Hepatocyte (in vitro differentiated cells): ENCODE data around the gene BCAS3. TPM values are rescaled to one million over a fixed set of nuclear protein-coding genes. Genes with fewer than 3 reads are reported as not detected.

Experiments
- DNase-seq: peaks from one replicate; pipeline ENCODE4 v3.0.0-alpha.2; 2016; ENCODE audit warnings: low spot score
- H2AFZ ChIP-seq: fragments of 200-600 bp; sonication (generic); 2 replicates; pipeline ENCODE4 v1.6.0; 2016; ENCODE audit warnings: antibody characterized with exemption, mild to moderate bottlenecking
- H3K27ac ChIP-seq: fragments of 200-600 bp; sonication (generic); 2 replicates; pipeline ENCODE4 v1.5.1; 2016; ENCODE audit warnings: mild to moderate bottlenecking
- H3K27me3 ChIP-seq: fragments of 200-600 bp; sonication (generic); 2 replicates; pipeline ENCODE4 v1.6.1; 2016
- H3K36me3 ChIP-seq: fragments of 200-600 bp; sonication (generic); replicated peaks from 2 replicates; pipeline ENCODE4 v1.5.1; 2016; ENCODE audit warnings: low read depth; ENCODE audit not compliant: insufficient read depth
- H3K4me1 ChIP-seq: fragments of 200-600 bp; sonication (generic); 2 replicates; pipeline ENCODE4 v1.5.1; 2016; ENCODE audit warnings: mild to moderate bottlenecking, moderate library complexity; ENCODE audit not compliant: insufficient read depth
- H3K4me2 ChIP-seq: fragments of 200-600 bp; sonication (generic); 2 replicates; pipeline ENCODE4 v1.6.0; 2016
- H3K4me3 ChIP-seq: fragments of 200-600 bp; sonication (generic); 2 replicates; pipeline ENCODE4 v1.5.1; 2016; ENCODE audit warnings: mild to moderate bottlenecking
- H3K79me2 ChIP-seq: fragments of 200-600 bp; sonication (generic); 2 replicates; pipeline ENCODE4 v1.6.0; 2017; ENCODE audit warnings: mild to moderate bottlenecking
- H3K9me2 ChIP-seq: fragments of 200-600 bp; sonication (generic); replicated peaks from 2 replicates; pipeline ENCODE4 v1.6.0; 2017; ENCODE audit warnings: mild to moderate bottlenecking; ENCODE audit not compliant: insufficient read depth
- H3K9me3 ChIP-seq: fragments of 200-600 bp; sonication (generic); 2 replicates; pipeline ENCODE4 v1.5.1; 2016; ENCODE audit warnings: low read depth, mild to moderate bottlenecking
- H4K20me1 ChIP-seq: fragments of 200-600 bp; sonication (generic); 2 replicates; pipeline ENCODE4 v1.6.0; 2016; ENCODE audit warnings: mild to moderate bottlenecking; ENCODE audit not compliant: insufficient read depth, poor library complexity, severe bottlenecking
- CTCF ChIP-seq: fragments of 200-600 bp; sonication (generic); IDR thresholded peaks from 2 replicates; pipeline ENCODE4 v1.5.1; 2016; ENCODE audit warnings: antibody characterized with exemption, mild to moderate bottlenecking; ENCODE audit not compliant: poor library complexity
- EZH2 ChIP-seq: fragments of 200-600 bp; sonication (generic); IDR thresholded peaks from 2 replicates; pipeline ENCODE4 v1.6.1; 2016; ENCODE audit warnings: antibody characterized with exemption, mild to moderate bottlenecking, borderline replicate concordance
- EZH2phosphoT487 ChIP-seq: fragments of 200-600 bp; sonication (generic); IDR thresholded peaks from one replicate; pipeline ENCODE4 v1.6.1; 2018; ENCODE audit warnings: antibody characterized with exemption, mild to moderate bottlenecking, low read depth, moderate library complexity; ENCODE audit not compliant: unreplicated experiment, severe bottlenecking
- WGBS: methylation state at CpG from one replicate; pipeline ENCODE4 v1.1.6; 2016; ENCODE audit warnings: low lambda C conversion rate; ENCODE audit errors: missing lambda C conversion rate; 5-methylcytosine and 5-hydroxymethylcytosine counted together
- polyA plus RNA-seq: library from polyadenylated mRNA; unstranded; fragments of >200 nt; fragmentation: Nextera tagmentation; extraction: Ambion mirVana; gene quantifications from 2 replicates; pipeline ENCODE4 v1.2.1, GENCODE V29; 2016
- total RNA-seq: library from RNA; depleted of rRNA; stranded (reverse); fragments of >200 nt; gene quantifications from 2 replicates; pipeline ENCODE4 v1.2.3, GENCODE V29; 2014

Gene BCAS3
- total and polyA plus RNA-seq, 2 experiments from 2014 or later = 16.5 to 58.8 TPM

DNA sequence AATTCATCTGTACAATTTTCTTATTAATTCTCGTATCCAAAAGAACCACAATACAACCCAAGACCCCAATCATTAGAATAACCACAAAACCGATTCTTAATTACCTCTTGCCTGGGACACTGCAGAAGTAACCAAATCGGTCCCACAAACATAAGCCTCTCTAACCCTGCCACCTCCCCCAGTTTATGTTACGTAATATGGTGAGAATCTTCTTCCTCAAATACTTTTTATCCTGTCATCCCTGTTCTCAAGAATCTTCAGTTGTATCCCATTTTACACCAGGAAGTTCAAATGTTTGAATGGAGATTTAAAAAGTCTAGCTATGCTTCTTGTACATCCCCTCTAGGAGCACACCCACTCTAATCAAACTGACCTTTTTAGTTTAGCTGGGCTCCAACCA, 452.7 kb downstream of the BCAS3 start:
- Histone ChIP-seq H4K20me1 (no peaks in the 10 kb centered on the region), H3K27me3 (no peaks in the 10 kb centered on the region), H3K79me2 (no peaks in the 10 kb centered on the region), H2AFZ (no peak overlapping the region), H3K9me3 (no peaks in the 10 kb centered on the region), H3K4me3 (no peak overlapping the region), H3K27ac (no peak overlapping the region), H3K4me2 (no peak overlapping the region), H3K4me1 (peaks cover 13% of the 10 kb centered on the region), H3K36me3 (no peaks in the 10 kb centered on the region), H3K9me2 (no peaks in the 10 kb centered on the region)
- no peak for DNase-seq
- TF ChIP-seq EZH2phosphoT487 (no peak), EZH2 (no peak), CTCF (no peak)
- 95% methylated on average over 4 of the region's 4 CpGs for WGBS

DNA sequence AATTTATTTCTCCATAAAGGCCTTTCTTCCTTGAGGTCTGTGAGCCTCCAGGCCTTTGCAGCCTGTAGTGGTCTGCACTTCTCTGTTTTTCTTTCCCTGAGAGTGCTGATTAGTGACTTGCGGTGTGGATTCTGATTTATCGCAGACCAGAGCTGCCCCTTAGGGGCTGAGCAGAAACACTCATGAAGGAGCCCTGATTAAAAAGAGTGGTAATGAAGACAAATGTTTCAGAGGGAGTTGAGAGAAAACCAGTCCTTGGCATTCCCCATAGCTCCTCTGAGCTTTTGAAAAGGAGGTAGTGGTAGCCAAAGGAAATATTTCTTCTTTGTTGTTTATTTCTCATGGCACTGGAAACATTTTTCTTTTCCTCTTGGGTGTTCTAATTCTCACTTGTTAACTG, 453.9 kb downstream of the BCAS3 start:
- 60% methylated on average over 2 of the region's 2 CpGs for WGBS
- no peak overlapping the region for H3K4me3 ChIP-seq
- no peaks in the 10 kb centered on the region for H4K20me1 ChIP-seq
- H3K27me3 ChIP-seq = no peaks in the 10 kb centered on the region
- no peaks in the 10 kb centered on the region for H3K79me2 ChIP-seq
- no peak overlapping the region for H3K4me2 ChIP-seq
- no peaks in the 10 kb centered on the region for H3K36me3 ChIP-seq
- H3K9me2 ChIP-seq = no peaks in the 10 kb centered on the region
- peaks cover 13% of the 10 kb centered on the region for H3K4me1 ChIP-seq
- DNase-seq = no peak
- TF ChIP-seq EZH2 (no peak), EZH2phosphoT487 (no peak), CTCF (no peak)
- no peaks in the 10 kb centered on the region for H3K9me3 ChIP-seq
- H2AFZ ChIP-seq = no peak overlapping the region
- H3K27ac ChIP-seq = no peak overlapping the region

DNA sequence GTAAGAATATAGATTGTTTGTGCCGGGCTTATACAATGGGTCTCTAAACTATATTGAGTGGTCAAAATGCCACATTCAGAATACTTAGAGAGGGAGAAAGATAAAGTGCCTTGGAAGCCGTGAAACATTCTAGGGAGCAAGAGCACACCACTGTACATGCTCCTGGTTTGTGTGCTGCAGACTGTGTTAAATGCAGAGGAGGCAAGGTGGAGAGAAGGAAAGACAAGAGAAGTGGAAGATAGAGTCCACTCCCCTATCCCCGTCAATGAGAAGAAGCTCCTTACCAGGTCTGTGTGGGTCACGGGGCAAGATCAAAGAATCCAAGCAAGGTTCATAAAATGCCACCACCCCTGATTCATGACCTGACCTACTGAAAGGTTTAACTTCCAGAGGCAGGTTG, 454.9 kb downstream of the BCAS3 start:
- no peaks in the 10 kb centered on the region for H3K27me3 ChIP-seq
- H3K9me3 ChIP-seq = no peaks in the 10 kb centered on the region
- peaks cover 13% of the 10 kb centered on the region for H3K4me1 ChIP-seq
- no peak overlapping the region for H2AFZ ChIP-seq
- no peak for DNase-seq
- TF ChIP-seq CTCF (no peak), EZH2phosphoT487 (no peak), EZH2 (no peak)
- H3K27ac ChIP-seq = no peak overlapping the region
- no peaks in the 10 kb centered on the region for H3K36me3 ChIP-seq
- H4K20me1 ChIP-seq = no peaks in the 10 kb centered on the region
- WGBS = 80% methylated on average over 4 of the region's 4 CpGs
- no peaks in the 10 kb centered on the region for H3K79me2 ChIP-seq
- no peak overlapping the region for H3K4me2 ChIP-seq
- no peak overlapping the region for H3K4me3 ChIP-seq
- H3K9me2 ChIP-seq = no peaks in the 10 kb centered on the region

DNA sequence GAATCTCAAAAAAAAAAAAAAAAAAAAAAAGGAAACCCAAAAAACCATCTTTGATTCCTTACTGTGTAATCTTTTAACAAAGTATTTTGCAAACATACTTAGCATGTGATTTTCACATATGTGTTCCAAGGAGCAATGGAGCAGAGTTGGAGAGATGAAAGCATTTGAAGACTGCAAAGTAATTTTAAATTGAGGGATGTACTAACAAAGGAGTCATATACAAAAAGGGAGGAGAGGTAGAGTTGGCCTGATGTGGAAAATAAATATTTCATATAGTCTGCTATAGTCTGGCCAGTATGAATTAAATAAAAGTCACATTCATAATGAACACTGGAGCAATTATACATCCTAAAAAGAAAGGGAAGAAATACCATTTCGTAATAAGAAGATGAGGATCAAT, 456.2 kb downstream of the BCAS3 start:
- Histone ChIP-seq H3K4me2 (no peak overlapping the region), H3K36me3 (no peaks in the 10 kb centered on the region), H4K20me1 (no peaks in the 10 kb centered on the region), H3K4me1 (peaks cover 10% of the 10 kb centered on the region), H2AFZ (no peak overlapping the region), H3K9me2 (no peaks in the 10 kb centered on the region), H3K4me3 (no peak overlapping the region), H3K9me3 (no peaks in the 10 kb centered on the region), H3K27ac (no peak overlapping the region), H3K27me3 (no peaks in the 10 kb centered on the region), H3K79me2 (no peaks in the 10 kb centered on the region)
- DNase-seq = no peak
- 100% methylated on average over 1 of the region's 1 CpG for WGBS
- TF ChIP-seq CTCF = no peak
- no peak for TF ChIP-seq EZH2
- no peak for TF ChIP-seq EZH2phosphoT487
